GM19467 (cell line): ENCODE measurements around the gene NAV2.

Experiments
- ATAC-seq: cut with Tn5 transposase; IDR thresholded peaks from one replicate; pipeline ENCODE4 v1.9.1; 2021; ENCODE audit warnings: mild to moderate bottlenecking, moderate library complexity; ENCODE audit not compliant: unreplicated experiment

The NAV2 gene

DNA sequence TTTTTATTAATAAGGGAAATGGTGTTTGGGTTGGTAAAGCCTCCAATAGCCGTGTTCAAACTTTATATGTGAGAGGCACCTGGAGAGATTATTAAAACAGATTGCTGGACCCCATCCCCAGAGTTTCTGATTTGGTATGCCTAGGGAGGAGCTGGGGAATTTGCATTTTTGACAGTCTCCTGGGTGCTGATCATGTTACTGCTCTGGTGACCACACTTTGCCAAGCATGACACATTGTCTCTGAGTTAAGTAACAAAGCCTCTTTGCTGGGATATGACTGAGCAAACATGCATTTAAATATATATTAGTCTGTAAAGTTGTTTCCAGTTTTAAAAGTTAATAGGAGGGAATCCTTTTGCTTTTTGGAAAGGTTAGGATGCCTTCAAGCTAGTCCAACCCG, 140.4 kb downstream of the NAV2 start:
- no peak for ATAC-seq

DNA sequence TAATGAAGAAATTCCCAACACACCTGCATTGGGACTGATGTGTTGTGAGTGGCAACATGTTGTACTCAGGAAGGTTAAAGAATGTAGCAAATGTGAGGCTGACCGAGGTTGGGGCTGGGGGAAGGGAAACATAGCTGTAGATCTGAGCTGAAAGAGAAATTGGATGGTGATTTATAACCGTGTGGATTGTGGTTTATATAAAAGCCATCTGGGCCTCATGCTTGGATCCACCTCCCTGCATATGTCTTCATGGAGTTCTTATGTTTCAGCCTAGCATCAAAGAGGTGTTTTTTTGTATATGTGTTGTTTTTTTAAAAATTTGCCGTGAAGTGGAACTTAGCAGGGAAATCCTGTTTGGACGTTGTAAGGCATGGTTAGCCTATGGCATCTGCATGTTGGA, 141.3 kb downstream of the NAV2 start:
- no peak for ATAC-seq

DNA sequence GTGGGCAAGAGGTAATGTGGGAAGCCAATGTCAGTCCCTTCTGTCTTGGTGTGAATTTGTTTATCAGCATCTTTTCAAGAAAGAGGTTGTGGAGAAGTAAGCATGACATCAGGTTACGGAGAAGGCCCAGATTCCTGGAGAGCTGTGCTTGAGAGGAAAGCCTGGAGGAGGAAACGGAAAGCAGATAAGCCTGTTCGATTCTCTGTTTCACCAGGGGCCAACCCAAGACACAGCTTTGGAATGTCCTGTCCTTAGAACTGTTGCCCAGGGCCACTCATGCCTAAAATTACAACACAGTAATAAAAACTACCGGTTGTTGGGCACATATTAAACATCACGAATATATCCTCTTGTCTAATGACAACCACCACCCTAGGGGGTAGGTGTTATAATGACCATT, 148.5 kb downstream of the NAV2 start:
- ATAC-seq = no peak

DNA sequence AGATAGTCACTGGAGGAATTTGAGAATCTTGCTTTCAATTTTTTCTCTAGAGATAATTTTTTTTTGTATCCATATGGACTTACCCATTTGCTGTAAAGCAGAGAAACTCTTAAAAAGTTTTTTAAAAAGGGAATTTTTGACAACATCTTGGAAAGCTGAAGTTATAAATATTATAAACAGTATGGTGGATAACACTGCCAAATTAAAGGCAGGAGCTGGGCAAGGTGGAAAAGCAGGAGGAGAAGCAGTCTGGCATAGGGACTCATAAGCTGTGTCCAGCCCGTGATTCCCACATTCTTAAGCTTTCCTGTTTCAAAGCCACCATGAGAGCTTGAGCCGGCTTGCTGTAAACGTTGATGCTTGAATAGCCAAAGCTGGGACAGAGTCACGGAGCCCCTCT, 149.5 kb downstream of the NAV2 start:
- no peak for ATAC-seq

DNA sequence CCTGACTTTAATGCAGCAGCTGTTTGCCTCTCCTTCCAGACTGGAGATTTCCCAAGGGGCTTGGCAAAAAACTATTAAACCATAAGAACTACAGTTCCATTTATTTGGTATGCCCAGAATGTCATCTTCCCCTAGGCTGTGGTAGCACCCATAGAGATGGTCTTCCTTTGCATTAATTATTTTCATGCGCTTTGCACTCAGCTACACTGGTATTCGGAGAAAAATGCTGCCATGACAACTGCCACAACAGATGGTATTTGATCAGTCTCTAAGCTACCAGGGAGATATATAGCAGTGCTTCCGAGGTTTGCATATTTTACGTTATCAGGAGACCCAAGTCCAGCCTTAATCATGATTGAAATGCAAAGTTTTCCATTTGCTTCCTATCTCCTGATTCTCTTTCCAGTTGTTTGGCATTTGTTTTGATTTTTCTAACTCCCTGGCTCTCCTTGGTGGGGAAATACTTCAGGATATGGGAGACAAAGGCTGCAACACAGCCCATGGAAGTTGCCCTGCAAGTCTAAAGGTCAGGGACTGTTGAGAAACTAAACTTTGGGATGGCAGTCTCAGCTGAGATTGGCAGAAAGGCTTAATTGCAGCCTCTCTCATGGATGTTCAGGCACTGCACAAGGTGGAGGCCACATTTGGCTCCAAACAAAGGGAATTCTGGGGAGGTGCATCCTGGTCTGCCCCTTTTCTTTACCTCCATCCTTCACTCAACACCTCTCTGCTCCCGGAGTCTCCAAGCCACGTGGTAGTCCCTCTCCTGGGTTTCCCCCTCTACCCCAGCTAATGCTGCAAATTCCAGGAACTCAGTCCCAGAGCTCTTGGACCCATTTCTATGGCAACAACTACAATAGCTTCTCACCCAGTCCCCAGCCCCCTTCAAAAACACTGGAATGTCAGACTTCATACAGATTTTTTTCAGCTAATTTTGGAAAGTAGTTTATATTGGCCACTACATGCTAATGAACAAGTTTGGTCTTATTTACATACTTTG, 151.8 kb downstream of the NAV2 start:
- ATAC-seq = no peak

DNA sequence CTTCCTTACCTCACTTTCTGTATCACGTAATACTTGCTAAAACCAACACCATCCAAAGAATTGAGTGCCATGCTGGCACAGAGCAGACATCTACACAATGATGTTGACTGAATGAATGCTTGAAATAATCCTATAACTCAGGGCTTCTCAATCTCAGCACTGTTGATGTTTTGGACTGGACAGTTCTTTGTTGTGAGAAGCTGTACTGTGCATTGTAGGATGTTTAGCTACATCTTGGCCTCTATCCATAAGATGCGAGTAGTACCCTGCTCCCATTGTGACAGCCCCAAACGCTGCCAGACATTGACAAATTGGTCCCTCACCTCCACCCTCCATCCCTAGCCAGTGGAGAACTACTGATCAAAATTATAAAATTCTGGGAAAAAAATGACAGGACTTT, 153.4 kb downstream of the NAV2 start:
- no peak for ATAC-seq

DNA sequence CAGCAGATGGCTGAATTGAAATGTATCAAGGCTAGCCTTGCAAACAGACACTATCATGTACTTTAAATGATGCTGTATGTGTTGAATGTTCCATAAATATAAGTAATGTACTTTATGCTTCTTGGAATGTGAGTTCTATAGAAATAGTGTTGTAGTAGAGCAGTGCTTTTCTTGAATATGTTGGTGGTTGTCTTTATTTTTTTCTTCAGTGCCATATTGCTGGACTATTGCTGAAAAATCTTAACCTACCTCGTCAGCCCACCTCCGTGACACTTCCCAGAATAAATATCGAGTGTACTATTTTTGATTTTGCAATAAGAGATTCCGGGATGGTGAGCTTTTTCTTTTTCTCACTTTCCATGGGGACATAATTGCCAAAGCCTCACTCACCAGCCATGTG, 153.9 kb downstream of the NAV2 start:
- ATAC-seq = no peak

DNA sequence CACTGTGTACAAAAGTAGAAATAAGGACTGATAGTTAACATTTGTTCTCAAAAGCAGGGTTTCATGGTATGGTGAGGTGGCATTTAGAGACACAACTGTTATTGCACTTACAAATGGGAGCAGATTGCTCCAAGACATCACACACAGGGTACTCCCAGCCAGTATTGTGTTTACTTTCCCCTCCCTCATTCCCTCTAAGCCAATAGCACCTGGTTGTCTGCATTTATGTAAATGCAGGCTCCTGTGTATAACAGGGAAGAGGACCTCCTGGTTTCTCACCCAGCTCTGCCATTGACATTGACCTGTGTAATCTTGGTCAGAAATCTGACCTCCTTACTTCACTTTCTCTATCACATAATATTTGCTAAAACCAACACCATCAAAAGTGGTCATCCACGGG, 154.4 kb downstream of the NAV2 start:
- no peak for ATAC-seq

DNA sequence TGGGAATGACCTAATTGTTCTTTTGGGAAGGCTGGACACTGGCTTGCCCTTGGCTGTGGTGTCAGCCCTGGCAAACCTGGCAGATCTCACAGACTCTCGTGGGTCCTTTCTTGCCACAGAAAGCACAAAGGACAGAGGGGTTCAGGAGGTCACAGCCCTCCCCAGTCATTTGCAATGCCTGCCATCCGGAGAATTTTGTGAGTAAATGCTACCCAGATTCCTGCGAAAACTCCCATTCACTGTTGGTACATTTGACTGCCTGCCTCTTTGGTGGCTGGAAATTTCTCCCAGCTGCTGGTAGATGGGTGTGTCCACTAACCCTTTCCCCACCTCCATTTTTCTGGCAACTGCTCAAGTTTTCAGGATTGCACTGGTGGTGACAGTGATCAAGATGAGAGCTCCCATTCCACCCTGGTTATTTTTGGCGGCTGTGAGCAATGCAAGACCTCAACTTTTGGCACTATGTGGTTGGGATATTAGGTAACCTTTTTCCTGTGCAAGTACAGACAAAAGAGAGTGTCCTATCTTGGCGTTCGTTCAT, 155.7 kb downstream of the NAV2 start:
- no peak for ATAC-seq

DNA sequence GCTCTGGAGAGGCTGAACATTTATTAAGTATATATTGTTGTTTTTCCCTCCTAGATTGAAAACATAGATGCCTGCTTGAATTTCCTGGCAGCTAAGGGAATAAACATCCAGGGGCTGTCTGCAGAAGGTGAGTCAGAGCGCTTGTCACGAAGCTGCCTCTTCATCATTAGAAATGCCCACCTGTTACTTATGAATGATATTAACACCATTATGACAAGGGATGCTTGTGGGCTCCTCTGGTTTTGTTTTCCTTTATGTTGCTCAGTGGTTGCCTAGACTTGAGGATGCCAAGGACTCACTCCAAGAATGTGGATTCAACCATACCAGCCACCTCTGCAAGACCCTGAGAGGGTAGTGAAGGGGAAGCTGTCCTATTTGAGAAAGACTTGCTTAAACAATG, 156.2 kb downstream of the NAV2 start:
- no peak for ATAC-seq

DNA sequence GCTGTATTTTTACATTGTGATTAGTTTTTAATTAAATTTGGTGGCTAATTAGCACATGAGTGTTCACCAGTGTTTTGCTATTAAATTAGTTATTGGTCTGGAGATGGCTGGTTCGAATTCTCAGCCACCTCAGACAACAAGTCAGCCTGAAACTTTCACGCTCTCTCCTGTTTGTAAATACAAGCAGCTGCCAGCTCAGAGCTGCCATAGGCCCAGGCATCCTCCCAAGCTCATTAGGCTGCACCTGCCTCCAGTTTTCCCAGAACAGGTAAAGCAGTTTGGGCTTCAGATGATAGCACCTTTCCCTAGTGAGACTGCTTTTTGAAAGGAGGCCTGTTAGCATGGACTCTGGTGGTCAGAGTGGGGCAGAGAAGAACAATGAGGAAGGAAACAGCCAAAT, 156.8 kb downstream of the NAV2 start:
- no peak for ATAC-seq

DNA sequence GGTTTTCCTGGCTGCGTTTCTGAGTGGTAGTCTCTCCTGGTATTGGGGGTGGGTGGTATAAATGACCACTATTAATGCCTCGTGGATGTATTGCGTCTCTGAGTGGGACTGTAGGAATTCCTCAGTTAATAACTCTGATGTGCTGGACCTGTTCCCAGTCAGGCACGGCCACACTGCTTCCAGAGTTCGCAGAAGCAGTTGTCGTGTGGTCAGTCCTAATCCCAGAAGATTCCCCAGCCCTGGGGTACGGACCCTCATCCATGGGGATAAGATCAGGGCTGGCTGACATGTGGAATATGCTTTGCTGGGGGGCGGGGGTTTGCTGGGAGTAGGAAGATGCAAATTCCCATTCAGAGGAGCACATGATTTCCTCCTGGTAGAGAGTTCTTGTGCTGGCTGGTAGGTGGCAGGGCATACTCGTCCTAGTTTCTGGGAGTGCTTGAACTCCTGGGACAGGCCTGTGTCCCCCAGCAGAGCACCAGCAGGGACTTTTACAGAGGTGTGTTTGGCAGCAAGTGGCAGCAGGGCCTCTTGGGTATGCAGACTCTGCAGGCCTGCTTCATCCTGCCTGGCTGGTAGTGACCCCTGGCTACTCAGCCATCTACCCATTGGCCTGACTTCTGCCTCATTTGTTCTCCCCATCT, 157.4 kb downstream of the NAV2 start:
- no peak for ATAC-seq

DNA sequence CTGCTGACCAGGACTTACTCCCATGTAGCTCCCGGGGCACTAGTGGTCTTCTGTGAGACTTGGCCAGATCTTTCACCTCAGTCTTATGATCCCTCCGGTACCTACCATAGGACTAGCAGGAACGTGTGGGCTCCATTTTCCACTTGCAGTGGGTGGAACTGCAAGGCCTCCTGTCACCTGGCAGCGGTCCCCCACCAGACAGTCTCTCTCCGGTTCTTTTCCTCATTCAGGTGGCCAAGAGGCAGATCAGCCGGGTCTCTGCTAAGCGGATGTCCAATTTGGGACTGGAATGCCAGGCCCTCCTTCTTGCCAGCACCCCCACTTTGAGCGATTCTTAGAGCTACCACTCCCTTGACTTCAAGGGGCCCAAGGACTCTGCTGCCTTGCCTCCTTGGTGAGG, 158.9 kb downstream of the NAV2 start:
- ATAC-seq = no peak

DNA sequence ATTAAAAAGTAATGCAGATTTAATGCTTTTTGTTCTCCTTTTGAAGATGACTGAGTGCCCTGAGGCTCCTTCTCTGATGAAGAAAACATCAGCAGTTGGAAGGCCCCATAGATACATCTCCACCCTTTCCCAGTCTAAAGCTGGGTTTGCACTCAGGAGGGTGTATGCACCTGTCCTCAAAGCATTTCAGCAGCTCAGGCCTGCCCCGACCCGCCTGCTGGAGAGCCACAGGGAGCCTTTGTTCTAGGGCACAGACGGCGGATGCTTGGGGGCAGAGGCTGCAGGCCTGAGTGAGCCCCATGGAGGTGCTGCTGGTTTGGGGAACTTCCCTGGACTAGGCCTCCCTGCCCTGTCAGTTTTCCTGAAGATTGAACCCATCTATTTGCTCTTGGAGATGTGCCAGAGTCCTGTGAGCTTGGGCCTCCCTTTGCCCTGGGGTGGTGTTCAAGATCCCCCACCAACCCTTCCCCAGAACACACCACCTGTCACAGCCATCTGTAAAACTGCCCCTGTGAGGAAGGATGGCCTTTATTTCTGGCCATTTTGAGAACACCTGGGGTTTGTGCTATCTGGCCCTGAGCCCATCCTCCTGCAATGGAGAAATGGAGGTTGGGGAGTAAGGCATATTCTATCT, 160.0 kb downstream of the NAV2 start:
- no peak for ATAC-seq

DNA sequence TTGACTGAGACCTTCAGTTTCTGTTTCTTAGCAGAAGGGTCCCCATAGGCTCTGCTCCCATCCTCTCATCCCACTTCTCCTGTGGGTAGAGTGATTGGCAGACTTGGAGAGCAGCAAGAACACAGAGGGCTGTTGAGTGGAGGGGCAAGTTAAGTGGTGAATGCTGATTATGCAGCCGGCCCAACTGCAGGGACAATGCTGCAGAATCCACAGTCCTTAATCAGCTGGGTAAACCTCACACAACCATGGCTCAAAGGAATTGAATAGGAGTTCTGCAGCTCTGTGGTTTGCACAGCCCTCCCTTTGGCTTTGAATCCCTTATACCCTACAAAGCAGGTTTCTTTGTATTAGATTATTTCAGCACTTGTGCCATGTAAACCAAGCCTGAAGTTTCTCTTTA, 161.1 kb downstream of the NAV2 start:
- no peak for ATAC-seq

DNA sequence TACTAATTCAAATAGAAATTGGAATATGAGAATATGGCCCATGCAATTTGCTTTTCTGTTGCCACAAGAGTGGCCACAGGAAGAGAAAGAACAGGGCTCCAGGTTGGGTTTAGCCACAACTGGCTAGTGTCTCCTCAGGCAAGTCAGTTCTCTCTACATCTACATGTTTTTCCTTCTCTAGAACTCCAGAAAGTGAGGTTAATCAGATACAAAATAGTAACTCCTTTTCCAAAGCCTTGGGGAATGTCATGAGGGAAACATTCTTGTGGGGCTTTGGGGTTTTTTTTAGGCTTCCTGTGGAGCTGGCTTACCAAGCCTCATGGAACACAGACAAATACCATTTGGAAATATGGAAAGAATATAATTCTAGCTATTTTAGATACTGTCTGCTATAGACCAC, 161.6 kb downstream of the NAV2 start:
- no peak for ATAC-seq

DNA sequence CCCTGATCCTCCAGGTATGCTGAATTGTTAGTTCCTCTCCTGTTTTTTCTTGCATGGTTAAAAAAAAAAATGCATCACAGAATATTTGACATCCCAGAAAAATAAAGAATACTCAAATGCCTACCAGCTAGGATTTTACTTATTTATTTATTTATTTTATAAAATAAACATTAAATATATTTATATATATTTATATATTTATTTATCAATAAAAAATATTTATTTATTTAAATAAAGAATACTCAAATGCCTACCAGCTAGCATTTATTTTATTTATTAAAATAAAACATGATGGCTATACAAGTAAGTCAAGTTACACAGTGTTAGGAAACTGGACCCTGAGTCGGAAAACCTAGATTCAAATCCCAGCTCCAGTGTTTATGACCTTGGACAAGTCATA, 164.1 kb downstream of the NAV2 start:
- no peak for ATAC-seq

DNA sequence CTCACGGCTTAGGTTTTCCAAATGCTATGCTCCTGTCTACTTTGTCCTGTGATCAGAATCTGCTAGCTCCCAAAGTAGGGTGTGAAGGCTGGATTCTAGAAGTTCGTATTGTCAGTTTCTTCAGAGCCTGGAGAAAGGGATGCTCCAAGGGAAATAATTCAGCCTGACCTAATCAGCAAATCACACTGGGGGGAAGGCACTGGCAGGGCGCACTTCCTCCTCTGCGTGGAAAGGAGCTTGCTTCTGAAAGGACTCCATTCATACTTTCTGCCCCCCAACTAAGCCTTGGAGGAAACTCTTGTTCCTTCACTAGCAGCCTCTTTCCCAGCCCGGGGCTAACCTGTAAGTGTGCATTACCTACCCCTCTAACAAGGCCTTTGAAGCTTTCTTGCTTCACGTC, 165.9 kb downstream of the NAV2 start:
- no peak for ATAC-seq

DNA sequence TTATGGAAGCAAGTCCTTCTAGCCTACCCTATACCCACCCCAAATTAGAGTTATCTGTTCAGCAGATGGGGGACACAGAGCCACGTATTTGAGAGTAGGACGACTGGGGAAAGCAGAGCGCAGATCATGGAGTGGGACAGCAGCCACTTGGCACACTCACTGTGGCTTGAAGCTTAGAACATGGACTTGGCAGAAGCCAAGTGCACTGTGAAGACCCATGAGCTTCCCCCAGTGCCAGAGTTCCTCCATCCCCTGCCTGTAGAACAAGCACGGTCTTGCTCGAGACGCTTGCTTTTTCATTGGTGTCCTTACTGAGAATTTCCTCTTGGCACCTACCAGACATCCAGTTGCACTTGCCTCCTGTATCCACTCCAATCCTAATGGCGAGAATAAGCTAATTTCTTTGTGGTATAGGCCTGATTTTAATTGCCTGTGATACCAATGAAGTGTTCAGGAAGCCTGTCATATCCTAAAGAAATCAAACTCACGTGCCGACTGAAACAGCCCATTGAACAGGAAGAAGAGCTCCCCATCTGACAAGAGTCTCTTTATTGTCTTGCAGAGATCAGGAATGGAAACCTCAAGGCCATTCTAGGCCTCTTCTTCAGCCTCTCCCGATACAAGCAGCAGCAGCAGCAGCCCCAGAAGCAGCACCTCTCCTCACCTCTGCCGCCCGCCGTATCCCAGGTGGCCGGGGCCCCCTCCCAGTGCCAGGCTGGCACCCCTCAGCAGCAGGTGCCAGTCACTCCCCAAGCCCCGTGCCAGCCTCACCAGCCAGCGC, 166.9 kb downstream of the NAV2 start:
- ATAC-seq = no peak

DNA sequence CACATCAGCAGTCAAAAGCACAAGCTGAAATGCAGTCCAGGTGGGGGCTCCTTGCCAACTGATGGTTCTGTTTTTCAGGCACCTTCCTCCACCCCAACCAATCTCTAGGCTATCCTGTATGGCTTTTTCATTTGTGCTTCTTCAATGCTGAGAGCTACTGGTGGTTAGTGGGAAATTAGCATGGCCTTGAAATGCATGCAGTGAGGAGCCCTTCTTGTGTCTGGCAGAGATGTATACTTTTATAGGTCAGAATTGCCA, 167.4 kb downstream of the NAV2 start:
- ATAC-seq = no peak

DNA sequence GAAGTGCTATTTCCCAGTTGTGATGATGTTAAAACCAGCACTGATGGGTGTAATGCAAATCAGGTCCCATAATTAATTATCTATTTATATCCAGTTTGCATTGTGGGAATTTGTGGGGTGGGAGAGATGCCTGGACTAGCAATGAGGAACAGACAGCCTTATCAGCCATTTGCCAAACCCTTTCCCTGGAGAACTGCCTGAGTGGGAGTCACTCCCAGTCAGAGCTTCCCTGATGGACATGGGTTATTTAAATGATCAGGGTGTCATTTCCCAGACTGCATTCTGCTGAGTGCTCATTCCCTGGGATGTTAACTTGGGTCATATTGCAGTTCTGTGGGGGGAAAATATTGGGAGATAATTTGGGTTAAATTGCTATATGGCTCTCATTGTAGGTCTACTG, 168.5 kb downstream of the NAV2 start:
- no peak for ATAC-seq
